Lung (tissue), 16 donors: Measurements from ENCODE around the gene GPR85. TPM values are rescaled to one million over a fixed set of nuclear protein-coding genes. Genes with fewer than 3 reads are reported as not detected.

Experiments
- ATAC-seq: fragments of 200-7000 bp; cut with Tn5 transposase; one replicate; pipeline ENCODE4 v1.9.1; 2020; ENCODE audit warnings: moderate number of reproducible peaks; ENCODE audit not compliant: insufficient read depth, low FRiP score
- DNase-seq, 3 donors: peaks; one replicate each; pipeline ENCODE4 v3.0.0-alpha.2; 2013 to 2017
- H3K27ac ChIP-seq, 2 donors: one replicate each; pipeline ENCODE4 v1.5.1; 2013; ENCODE audit warnings: mild to moderate bottlenecking in 2 of 2, moderate library complexity in 2 of 2, control low read depth in 1 of 2, inconsistent platforms in 1 of 2, low read depth in 1 of 2, low read length in 1 of 2
- H3K27me3 ChIP-seq, 3 donors: one replicate each; pipeline ENCODE4 v1.5.1; 2013; ENCODE audit warnings: low read length in 2 of 3; ENCODE audit not compliant: control insufficient read depth in 3 of 3, insufficient read depth in 3 of 3
- H3K36me3 ChIP-seq, 4 donors: one replicate each; pipeline ENCODE4 v1.5.1; 2013; ENCODE audit warnings: low read length in 4 of 4, mild to moderate bottlenecking in 1 of 4, moderate library complexity in 1 of 4; ENCODE audit not compliant: control insufficient read depth in 4 of 4, insufficient read depth in 4 of 4
- H3K4me1 ChIP-seq, 5 donors: one replicate each; pipeline ENCODE4 v1.5.1; 2013; ENCODE audit warnings: low read length in 5 of 5, mild to moderate bottlenecking in 2 of 5, moderate library complexity in 1 of 5; ENCODE audit not compliant: control insufficient read depth in 5 of 5, insufficient read depth in 5 of 5
- H3K4me3 ChIP-seq: one replicate; pipeline ENCODE4 v1.5.1; 2013; ENCODE audit warnings: mild to moderate bottlenecking, control low read depth, moderate library complexity
- H3K9ac ChIP-seq, 2 donors: one replicate each; pipeline ENCODE4 v1.5.1; 2013; ENCODE audit warnings: low read length in 2 of 2, control low read depth in 1 of 2; ENCODE audit not compliant: insufficient read depth in 1 of 2
- H3K9me3 ChIP-seq, 4 donors: one replicate each; pipeline ENCODE4 v1.5.1; 2013; ENCODE audit warnings: low read length in 3 of 4, mild to moderate bottlenecking in 1 of 4, moderate library complexity in 1 of 4; ENCODE audit not compliant: control insufficient read depth in 4 of 4, insufficient read depth in 3 of 4
- WGBS, 2 donors: extraction: QIAGEN DNeasy Blood & Tissue Kit; methylation state at CpG; one replicate each; pipeline ENCODE4 v1.1.7; 2013; 5-methylcytosine and 5-hydroxymethylcytosine counted together
- long read RNA-seq, 5 donors: transcript quantifications; one replicate each; lab custom pipeline, GENCODE V29; 2026
- polyA plus RNA-seq, 2 donors: library from polyadenylated mRNA; stranded (reverse); fragments of 200-250 nt; gene quantifications; one replicate each; pipeline ENCODE4 v1.2.1, GENCODE V29; 2013
- total RNA-seq, 2 donors: library from RNA; depleted of rRNA in 1 of 2; stranded (reverse); fragments of >200 nt in 1 of 2; gene quantifications; one replicate each; pipeline ENCODE4 v1.2.1, GENCODE V29; 2014 to 2021
- TF ChIP-seq, protein P1 (sequence below): IDR thresholded peaks from 2 replicates; pipeline ENCODE4 v1.5.1; 2012; ENCODE audit warnings: mild to moderate bottlenecking; ENCODE audit errors: control extremely low read depth, extremely low read depth
- donor health status: control.
- donor health status: control.
- donor health status: Bipolar disorder and iron deficiency.
- donor health status: healthy.
- donor health status: DM: yes; HTN: yes; CAD: no.

GPR85 gene, protein sequence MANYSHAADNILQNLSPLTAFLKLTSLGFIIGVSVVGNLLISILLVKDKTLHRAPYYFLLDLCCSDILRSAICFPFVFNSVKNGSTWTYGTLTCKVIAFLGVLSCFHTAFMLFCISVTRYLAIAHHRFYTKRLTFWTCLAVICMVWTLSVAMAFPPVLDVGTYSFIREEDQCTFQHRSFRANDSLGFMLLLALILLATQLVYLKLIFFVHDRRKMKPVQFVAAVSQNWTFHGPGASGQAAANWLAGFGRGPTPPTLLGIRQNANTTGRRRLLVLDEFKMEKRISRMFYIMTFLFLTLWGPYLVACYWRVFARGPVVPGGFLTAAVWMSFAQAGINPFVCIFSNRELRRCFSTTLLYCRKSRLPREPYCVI
- 1 to 10 TPM; 1.8 to 2.1 TPM for total RNA-seq
- under 1 TPM; 0.57 to 0.93 TPM for polyA plus RNA-seq
- long read RNA-seq, donor 1: 0 reads
- long read RNA-seq, donor 2: 0 reads
- long read RNA-seq, donor 3: 0 reads
- long read RNA-seq, donor 4: 0 reads
- long read RNA-seq, donor 5, partial matches to known transcripts: 0 of 1 reads
- long read RNA-seq, donor 5, other reads (novel, unspliced or antisense): 0 of 1 reads

DNA sequence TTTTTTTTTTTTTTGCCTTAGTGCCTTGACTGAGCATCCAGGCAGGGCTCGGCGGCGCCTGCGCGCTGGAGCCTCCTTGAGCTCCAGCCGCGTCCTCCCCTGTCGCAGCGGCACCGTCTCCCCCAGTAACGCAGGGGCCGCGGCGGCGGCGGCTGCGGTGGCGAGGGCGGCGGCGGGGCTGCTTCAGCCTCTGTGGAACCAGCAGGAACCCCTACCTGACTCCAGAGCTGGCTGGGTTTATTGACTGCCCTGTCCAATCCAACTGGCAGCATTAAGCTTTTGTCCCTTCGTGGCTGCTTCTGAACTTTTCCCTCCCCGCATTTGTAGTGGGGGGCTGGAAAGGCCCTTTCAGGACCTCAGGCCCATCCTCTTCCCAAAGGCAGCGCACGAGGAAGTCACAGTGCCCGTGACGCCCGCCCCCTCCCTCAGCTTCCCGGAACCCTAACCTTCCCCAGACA lies at the start of gene GPR85:
Gene GPR85 (minus strand): TSS at position 397 of the 458 bp plus-strand sequence. CDS start 2,106 bp downstream, outside the sequence.
- 1% methylated on average over 29 of the region's 29 CpGs for WGBS, 2 donors
- TF ChIP-seq, protein P1, sequence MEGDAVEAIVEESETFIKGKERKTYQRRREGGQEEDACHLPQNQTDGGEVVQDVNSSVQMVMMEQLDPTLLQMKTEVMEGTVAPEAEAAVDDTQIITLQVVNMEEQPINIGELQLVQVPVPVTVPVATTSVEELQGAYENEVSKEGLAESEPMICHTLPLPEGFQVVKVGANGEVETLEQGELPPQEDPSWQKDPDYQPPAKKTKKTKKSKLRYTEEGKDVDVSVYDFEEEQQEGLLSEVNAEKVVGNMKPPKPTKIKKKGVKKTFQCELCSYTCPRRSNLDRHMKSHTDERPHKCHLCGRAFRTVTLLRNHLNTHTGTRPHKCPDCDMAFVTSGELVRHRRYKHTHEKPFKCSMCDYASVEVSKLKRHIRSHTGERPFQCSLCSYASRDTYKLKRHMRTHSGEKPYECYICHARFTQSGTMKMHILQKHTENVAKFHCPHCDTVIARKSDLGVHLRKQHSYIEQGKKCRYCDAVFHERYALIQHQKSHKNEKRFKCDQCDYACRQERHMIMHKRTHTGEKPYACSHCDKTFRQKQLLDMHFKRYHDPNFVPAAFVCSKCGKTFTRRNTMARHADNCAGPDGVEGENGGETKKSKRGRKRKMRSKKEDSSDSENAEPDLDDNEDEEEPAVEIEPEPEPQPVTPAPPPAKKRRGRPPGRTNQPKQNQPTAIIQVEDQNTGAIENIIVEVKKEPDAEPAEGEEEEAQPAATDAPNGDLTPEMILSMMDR: no peak

DNA sequence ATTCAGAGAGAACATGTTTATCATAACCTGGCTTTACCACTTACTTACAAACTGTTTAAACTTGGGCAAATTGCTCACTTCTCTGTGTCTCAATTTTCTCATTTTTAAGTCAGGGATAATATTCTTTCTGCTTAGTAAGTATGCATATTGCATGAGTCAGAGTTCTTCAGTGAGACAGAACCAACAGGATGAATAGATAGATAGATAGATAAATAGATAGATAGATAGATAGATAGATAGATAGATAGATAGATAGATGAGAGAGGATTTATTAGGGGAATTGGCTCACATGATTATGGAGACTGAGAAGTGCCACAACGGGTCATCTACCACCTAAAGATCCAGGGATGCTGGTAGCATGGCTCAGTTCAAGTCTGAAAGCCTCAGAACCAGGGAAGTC lies 47.4 kb upstream of the GPR85 start:
- no peaks in the 10 kb centered on the region for H3K36me3 ChIP-seq
- no peaks in the 10 kb centered on the region for H3K9me3 ChIP-seq
- TF ChIP-seq, protein P1: no peak
- no peak overlapping the region for H3K4me3 ChIP-seq
- DNase-seq (no peak), ATAC-seq (no peak)
- no peaks in the 10 kb centered on the region for H3K4me1 ChIP-seq
- no peak overlapping the region for H3K27ac ChIP-seq
- no peaks in the 10 kb centered on the region for H3K27me3 ChIP-seq
- WGBS, 2 donors: 78 to 92% methylated on average over 1 of the region's 1 CpG
- no peak overlapping the region for H3K9ac ChIP-seq

More for the DNA sequence above, at the start of gene GPR85:
- H3K9ac ChIP-seq: peak within 1 kb of the TSS; percentile 33 to 58
- H3K27ac ChIP-seq: peak within 1 kb of the TSS in 1 of 2 donors; percentile 59
- peak within 1 kb of the TSS; percentile 11 for H3K4me3 ChIP-seq
- DNase-seq (peak; percentile 74 to 88 (median 81)), ATAC-seq (peak; percentile 80)
- no peaks in the 10 kb centered on the region for H3K9me3 ChIP-seq
- H3K4me1 ChIP-seq: peaks cover 0 to 7% (median 0%) of the 10 kb centered on the region in 5 donors
- no peaks in the 10 kb centered on the region for H3K27me3 ChIP-seq
- no peaks in the 10 kb centered on the region for H3K36me3 ChIP-seq

DNA sequence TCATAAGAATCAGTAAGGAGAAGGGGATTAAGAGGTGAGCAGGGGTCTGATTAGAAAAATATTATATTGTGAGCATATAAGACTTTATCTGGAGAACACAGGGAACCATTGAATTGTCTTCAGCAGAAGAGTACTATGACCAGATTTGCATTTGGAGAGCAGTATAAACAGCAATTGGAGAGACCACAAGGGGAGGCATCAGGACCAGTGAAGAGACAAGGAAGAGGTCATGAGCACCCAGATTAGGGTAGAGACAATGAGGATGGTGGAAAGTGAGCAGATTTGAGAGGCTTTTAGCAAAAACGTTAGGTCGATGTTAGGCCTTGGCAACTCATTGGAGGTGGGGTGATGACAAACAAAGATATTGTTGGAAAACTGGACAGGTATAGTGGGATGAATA lies 44.7 kb upstream of the GPR85 start:
- 89 to 90% methylated on average over 2 of the region's 2 CpGs for WGBS, 2 donors

More for the DNA sequence above, 44.7 kb upstream of the GPR85 start:
- H3K4me1 ChIP-seq: no peaks in the 10 kb centered on the region
- H3K27me3 ChIP-seq: no peaks in the 10 kb centered on the region
- TF ChIP-seq, protein P1: no peak
- no peaks in the 10 kb centered on the region for H3K36me3 ChIP-seq
- no peak for ATAC-seq
- H3K4me3 ChIP-seq: no peak overlapping the region
- DNase-seq: no peak
- H3K9ac ChIP-seq: no peak overlapping the region
- no peak overlapping the region for H3K27ac ChIP-seq
- H3K9me3 ChIP-seq: no peaks in the 10 kb centered on the region
